K562 (cell line): Measurements from ENCODE around the gene RDH5.

Source experiments
- MTA1 ChIP-seq: fragments of 450-650 bp; IDR thresholded peaks from 2 replicates; pipeline ENCODE4 v1.6.1; 2017; ENCODE audit warnings: borderline replicate concordance
- SREBF2 ChIP-seq: sonication (generic); formaldehyde crosslinking; IDR thresholded peaks from 2 replicates; pipeline ENCODE4 v1.4.0; 2020; ENCODE audit warnings: mild to moderate bottlenecking, missing genetic modification reagents
- ZNF41 ChIP-seq: fragments of 250-450 bp; sonication (Bioruptor Pico); conservative IDR thresholded peaks from 2 replicates; pipeline ENCODE4 v1.4.0; 2020; ENCODE audit warnings: mild to moderate bottlenecking

DNA sequence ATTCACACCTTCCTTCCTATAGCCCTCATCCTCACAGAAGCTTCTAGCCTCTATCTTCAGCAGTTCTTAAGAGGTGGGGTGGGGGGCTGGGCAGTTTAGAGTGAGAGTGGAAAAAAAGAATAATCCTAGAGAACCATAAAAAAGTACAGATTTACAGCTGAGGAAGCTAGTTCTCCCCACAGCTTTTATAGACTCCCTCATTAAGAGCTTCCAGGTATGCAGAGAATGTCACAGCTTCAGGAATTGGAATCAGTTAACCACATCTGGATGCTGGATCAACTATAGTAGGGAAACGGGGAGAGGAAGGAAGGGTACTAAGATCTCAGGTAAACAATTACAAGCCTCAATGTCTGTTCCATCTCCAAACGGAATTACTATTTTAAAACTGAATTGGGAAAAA lies 35.1 kb downstream of the RDH5 start:
- no peak for TF ChIP-seq MTA1
- TF ChIP-seq ZNF41 (CRISPR knock-in tag), result no peak
- TF ChIP-seq SREBF2 (CRISPR knock-in tag), result no peak
